GM21526 (cell line): ENCODE data around the gene ZNF835.

Source experiments
- ATAC-seq: cut with Tn5 transposase; IDR thresholded peaks from one replicate; pipeline ENCODE4 v1.9.1; 2021; ENCODE audit warnings: moderate library complexity; ENCODE audit not compliant: unreplicated experiment, low FRiP score

ZNF835 gene

DNA sequence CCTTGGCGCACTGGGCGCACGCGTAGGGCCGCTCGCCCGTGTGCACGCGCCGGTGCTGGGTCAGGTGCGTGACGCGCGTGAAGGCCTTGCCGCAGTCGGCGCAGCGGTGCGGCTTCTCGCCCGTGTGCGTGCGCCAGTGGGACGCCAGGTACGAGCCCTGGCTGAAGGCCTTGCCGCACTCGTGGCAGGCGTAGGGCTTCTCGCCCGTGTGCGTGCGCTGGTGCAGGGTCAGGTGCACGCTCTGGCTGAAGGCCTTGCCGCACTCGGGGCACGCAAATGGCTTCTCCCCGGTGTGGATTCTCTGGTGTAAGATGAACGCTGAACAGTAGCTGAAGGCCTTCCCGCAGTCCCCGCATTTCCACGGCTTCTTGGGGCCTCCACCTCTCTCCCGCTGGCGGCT is 7.0 kb downstream of the ZNF835 start:
- ATAC-seq: no peak

DNA sequence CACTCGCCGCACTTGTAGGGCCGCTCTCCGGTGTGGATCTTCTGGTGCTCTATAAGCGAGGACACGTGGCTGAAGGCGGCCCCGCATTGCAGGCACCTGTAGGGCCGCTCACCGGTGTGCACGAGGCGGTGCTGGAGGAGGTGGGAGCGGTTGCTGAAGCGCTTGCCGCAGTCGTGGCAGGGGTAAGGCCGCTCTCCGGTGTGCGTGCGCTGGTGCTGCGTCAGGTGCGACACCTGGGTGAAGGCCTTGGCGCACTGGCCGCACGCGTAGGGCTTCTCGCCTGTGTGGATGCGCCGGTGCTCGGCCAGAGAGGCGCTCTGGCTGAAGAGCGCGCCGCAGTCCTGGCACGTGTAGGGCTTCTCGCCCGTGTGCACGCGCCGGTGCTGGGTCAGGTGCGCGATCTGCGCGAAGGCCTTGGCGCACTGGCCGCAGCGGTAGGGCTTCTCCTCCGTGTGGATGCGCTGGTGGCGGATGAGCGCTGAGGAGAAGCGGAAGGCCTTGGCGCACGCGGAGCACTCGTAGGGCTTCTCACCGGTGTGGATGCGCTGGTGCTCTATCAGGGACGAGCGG is 7.5 kb downstream of the ZNF835 start:
- no peak for ATAC-seq

DNA sequence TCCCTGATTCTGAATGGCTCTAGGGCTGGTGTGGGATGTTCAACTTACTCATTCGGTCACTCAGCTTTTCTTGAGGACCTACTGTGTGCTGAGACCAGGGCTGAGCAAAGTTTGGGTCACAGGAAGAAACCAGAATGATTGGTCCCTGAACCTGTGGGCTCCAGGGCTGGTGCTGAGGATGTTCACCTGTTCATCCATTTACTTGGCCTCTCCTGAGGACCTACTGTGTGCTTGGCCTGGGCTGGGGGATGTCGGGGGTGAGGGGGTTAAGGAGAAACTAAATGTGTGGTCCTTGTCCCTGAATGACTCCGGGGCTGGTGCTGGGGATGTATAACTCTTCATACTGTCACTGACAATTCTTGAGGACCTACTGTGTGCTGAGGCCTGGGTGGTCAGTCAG is 10.3 kb downstream of the ZNF835 start:
- no peak for ATAC-seq

DNA sequence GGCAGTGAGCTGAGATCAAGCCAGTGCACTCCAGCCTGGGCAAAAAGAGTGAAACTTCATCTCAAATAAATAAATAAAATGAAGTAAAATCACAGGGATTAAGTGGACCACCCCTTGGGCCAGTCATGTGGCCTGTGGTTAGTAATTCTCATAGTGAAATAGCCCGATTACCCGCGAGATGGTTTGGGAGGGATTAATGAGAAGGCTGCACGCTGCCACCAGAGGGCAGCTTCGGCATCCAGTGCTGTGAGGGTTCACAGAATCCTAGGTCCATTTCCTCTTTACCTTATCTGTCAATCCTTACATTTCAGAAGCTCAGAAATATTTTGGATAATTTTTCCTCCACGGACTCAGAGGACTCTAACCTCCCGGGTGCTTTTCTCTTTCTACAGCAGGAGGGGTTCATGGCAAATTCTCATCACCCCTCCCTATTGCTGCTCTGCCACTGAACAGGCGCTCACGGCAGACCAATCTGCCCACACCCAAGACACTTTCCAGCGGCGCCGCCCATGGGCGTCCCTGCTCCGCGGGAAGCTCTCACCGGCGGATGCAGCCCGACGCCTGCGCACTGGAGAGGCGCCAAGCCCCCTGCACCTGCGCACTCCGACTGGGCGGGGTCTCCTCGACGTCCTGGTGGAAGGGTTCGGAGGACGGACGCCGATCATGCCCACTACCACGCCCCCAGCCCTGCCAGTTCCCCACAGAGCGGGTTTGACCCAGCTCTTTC is 11.0 kb downstream of the ZNF835 start:
- no peak for ATAC-seq

DNA sequence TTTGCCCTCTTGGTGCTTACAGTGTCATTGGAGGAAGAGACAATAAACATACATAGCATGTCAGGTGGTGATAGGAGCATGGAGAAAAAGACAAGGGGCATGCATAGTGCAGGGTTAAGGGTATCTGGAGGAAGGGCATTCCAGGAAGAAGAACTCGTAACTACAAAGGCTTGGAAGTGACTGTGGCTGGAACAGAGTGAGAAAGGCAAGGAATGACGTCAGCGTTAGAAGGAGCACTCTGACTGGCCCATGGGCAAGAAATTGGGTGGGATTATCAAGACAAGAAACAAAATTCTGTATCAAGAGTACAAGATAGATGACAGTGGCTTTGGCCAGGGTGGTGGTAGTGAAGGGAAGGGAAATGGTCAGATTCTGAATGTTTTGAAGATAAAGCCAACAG is 17.4 kb downstream of the ZNF835 start:
- ATAC-seq: no peak

DNA sequence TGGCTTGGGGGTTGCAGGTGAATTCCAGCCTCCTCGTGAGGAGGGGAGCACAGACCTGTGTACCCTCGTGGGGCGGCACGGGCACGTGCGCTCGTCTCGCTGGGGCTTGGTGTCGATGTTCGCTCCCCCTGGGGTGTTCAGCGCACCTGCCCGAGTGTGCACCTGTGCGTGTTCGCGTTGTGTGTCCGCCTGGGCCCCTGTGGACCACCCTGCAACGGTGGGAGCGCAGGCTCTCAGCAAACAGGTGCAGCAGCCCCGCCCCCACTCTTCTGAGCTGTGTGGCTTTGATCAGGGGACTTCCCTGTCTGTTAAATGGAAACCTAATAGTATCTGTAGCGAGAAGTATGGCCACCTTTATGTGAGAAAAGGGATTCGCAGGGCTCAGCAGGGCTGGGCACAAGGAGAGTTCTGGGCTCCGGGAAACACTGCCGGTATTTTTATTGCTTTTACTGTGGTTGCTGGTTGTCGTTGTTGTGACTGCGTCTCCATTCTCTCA is 28.0 kb downstream of the ZNF835 start:
- ATAC-seq: no peak

DNA sequence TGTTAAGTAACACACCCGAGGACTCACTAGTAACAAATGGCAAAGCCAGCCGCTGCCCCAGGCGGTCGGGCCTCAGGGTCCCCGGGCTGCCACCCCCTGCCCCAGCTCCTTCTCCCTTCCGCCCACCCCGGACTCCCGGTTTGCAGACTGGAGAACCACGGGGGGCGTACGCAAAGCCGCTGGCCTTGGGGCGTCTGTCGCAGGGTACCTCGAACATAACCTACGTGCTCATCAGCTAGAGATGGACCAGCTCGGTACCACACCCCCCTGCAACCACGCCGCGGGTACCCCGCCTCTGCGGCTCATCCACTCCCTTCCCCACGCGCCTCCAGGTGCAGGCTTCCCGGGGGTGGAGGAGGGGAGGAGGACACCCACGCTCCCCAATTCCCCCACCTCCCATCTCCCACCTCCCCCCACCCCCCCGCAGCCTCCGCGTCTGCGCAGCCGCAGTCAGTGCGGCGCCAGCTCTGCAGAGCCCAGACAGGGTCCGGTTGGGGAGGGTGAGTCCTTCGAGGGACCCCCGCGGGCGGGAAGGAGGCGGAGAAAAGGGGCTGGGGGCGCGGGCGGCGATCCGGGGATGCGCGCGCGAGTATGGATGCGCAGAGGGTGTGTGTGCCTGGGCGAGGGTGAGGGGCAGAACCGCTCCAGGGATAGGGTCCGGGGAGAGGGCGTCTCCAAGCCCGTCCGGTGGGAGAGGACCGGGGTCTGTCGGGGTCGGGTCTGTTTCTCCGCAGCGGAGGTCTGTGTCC is 28.7 kb downstream of the ZNF835 start, which contains the start of gene SMIM17:
Gene SMIM17 (plus strand): TSS at position 449 of the 749 bp plus-strand sequence. CDS start 2,509 bp downstream, outside the sequence.
- no peak for ATAC-seq

DNA sequence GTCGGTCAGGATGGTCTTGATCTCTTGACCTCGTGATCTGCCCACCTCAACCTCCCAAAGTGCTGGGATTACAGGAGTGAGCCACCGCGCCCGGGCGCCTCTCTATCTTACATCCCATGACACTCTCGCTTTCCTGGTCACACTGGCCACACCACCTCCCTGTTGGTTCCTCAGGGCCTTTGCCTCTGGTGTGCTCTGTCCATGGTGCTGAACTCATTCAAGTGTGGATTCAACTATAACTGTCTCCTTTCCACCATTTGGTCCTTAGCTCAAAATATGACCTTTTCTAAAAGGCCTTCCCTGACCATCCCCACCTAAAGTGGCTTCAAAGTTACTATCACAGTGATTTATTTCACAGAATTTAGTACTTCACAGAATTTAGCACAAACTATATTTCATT is 32.3 kb downstream of the ZNF835 start:
- no peak for ATAC-seq

DNA sequence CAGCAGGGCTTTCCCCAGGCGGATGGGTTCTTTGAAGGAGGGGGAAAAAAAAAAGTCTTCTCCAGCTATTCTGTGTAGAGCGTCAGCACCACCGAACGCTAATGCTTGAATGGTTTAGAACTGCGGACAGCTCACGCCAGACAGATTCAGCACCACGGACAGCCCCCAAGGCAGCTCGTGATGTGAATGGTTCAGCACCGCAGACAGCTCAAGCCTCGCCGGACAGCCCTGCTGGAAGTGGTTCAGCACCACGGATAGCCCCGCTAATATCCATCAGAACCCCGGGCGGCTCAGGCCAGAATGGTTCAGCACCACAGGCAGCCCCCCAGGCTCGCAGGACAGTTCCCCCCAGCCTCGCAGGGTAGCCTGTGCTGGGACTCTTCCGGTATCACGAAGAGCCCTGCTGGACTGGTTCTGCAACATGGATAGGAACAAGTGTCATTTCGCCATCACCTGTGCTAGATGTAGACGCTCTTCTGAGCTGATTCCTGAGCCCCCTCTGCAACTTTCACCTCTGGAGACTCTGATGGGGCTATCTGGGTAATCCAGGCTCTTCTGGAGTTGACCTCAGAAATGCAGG is 33.5 kb downstream of the ZNF835 start:
- no peak for ATAC-seq

DNA sequence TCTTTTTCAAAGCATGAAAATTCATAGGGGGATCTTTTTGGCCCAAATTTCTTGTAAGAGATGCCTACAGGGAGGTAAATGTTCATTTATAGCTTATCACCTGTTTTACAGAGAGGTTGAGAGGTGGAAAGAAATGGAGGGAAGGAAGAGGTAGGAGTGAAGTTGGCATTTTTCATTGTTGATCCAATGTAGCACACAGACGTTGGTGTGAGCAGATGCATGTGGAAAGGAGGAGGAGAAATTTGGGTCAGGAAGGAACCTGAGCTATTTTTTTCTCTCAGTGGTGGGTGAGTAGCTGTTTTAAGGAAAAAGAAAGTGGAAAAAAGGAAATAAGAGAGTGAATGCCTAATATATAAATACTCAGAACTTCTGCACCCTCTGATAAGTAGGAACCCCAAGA is 38.5 kb downstream of the ZNF835 start:
- no peak for ATAC-seq

DNA sequence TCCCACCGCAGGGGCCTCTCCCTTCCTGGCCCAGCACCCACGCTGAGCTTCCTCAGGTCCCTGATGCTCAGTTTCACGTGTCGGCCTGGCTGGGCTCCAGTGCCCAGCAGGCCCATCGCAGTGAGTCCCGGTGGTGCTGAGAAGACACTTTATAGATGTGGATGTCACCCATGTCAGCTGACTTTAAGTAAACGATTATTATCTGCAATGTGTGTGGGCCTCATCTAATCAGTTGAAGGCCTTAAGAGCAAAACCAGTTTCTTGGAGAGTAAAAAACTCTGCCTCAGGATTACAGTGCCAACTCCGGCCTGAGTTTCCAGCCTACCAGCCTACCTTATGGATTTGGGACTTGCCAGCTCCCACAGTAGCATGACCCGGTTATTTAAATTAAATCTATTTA is 45.8 kb downstream of the ZNF835 start:
- ATAC-seq: no peak

DNA sequence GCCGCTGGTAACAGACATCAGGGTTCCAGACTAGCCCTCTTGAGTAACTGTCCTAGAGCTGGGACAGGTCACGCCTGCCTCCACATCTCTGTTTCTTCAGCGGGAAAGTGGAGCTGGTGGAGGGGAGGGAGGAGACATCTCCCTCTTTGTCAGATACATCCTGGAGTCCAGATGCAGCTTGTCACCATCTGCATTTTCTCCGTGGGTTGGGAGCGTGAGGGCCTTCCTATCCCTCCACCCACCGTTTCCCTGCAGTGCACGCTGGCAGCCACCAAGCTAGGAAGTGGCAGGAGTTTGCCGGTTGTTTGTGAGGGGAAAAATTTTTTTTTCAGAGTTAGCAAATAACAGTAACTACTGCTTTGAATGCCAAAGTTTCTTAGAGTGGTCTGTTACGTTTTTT is 48.6 kb downstream of the ZNF835 start:
- ATAC-seq: no peak

DNA sequence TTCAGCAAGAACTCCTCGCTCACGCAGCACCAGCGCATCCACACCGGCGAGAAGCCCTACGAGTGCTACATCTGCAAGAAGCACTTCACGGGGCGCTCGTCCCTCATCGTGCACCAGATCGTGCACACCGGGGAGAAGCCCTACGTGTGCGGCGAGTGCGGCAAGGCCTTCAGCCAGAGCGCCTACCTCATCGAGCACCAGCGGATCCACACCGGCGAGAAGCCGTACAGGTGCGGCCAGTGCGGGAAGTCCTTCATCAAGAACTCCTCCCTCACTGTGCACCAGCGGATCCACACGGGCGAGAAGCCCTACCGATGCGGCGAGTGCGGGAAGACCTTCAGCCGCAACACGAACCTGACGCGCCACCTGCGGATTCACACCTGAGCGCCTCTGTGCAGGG is 49.2 kb downstream of the ZNF835 start:
- ATAC-seq: no peak

DNA sequence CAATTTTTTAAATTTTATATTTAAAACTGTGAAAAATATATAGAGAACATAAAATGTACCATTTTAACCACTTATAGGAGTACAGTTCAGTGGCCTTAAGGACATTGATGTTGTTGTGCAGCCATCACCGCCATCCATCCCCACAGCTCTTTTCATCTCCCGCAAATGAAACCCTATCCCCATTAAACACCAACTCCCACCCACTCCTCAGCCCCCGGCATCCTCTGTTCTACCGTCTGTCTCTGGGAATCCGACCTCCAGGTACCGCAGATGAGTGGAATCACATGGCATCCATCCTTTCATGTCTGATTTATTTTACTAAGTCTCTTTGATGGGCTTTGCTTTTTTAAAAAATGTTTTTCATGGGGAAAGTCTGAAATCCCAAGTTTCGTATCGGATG is 52.4 kb downstream of the ZNF835 start:
- ATAC-seq: no peak

DNA sequence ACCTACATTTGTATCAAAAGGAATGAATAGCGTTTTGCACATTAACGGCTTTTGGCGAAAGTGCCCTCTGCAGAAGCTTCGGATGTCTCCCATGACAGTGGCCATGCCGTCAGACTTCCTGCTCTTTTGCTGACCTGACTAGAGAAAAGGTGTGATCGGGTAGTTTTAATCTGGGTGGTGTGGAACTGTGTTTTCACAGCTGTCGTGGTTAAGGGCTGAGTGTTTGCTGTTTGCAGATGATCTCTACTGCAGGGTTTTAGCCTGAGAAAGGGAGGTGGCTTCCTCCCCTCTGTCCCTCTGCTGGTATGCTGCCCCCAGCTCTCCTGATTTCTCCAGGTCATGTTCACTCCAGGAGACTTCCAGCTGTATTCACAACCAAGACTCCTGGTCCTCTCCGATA is 54.0 kb downstream of the ZNF835 start:
- ATAC-seq: no peak

DNA sequence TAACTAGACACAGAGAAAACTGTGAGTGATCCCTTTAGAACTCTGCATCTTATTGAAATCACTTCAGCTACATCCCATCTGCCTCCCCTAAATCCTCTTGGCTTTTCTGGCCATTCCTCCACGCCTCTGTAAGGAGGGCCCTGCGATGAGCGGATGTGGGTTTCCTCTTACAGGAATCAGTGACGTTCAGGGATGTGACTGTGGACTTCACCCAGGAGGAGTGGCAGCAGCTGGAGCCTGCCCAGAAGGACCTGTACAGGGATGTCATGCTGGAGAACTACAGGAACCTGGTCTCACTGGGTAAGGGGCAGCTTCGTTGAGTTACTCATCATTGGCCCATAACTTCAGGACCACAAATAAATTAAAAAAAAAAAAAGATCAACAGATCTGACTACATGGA is 57.9 kb downstream of the ZNF835 start:
- ATAC-seq: no peak

DNA sequence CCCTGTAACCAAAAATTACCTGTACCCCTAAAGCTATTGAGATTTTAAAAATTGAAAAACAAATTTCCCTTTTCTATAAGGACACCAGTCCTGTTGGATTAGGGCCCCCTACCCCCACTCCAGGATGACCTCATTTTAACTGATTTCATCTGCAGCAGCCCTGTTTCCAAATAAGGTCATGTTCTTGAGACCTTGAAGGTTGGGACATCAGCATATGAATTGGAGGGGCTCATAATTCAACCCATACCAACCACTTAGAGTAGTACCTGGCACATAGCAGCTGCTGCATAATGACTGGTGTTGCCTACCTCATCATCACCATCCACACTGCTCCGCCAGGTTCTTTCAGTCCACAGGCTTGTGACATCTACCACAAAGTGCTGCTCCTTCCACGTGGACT is 58.8 kb downstream of the ZNF835 start:
- no peak for ATAC-seq
